Measurements from ENCODE around the gene PRR5.

The PRR5 gene

GRCh38 chr22:44759430-44760310 is 57.7 kb downstream of the PRR5 start:
- DNase-seq: no peak

DNA sequence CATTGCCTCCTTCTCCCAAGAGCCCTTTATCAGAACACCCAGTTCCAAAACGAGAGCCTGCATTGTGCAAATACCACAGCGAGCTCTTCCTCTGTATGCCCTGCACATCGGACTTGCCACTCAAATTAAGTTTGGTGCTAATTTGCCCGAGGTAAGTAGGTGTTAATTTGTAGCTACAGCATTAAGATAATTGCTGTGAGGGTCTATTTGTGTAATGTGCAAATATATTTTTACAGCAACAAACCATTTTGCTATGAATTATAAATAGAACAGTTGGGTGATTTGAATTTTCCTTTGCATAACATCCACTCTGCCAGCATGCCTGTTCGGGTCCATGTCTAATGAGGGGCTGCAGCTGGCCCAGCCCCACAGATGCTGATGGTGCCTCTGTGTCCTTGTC is 58.5 kb downstream of the PRR5 start:
- DNase-seq: no peak

DNA sequence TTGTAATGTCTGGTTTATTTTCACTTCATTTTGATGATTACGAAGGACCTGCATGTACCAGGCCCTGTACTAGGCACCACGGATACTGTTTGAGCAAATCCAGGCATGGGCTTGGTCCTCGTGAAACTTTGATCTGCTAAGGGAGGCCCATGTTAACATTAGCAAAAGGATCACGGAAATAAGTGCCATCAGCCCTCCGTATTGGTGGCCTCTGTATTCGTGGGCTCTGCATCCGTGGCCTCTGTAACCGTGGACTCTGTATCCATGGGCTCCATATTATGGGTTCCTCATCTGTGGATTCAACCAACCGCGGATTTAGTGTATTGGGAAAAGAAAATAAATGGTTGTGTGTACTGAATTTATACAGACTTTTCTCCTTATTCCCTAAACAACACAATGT is 59.0 kb downstream of the PRR5 start:
- DNase-seq: no peak

DNA sequence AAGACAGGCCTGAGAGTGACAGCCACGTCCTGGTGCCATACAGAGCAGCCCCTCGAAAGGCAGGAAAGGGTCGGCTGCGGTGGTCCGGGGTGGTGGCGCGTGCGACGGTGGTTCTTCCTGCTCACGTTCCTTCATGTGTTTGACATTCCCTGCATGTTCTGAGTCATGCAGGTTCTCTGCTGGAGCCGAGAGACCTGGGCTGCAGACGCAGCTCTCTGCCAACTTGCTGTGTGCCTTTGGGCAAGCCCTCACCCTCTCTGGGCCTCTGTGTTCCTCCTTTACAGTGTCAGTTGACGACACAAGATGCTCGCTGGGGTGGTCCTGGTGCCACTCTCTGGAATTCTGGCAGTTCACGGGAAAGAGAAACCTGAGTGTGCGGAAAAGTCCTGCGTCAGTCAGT is 62.4 kb downstream of the PRR5 start:
- no peak for DNase-seq

DNA sequence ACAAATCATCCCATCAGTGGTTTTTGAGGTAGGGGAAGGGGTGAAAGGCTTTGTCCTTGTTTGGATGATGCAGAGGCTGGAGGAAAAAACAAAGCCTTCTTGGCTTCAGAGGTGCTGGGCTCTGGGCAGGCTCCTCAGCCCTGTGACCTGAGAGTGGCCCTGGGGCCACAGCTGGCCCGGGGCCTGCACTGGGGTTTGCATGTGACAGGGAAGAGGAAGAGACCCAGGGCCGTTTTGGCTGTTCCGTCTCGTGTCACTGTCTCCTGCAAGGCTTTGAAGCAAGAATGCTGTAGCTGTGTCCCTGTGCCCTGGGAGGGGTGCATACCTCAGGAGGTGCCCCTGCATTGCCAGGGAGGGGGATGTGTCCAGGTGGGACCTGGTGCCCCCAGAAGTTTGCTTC is 63.0 kb downstream of the PRR5 start:
- DNase-seq: no peak

DNA sequence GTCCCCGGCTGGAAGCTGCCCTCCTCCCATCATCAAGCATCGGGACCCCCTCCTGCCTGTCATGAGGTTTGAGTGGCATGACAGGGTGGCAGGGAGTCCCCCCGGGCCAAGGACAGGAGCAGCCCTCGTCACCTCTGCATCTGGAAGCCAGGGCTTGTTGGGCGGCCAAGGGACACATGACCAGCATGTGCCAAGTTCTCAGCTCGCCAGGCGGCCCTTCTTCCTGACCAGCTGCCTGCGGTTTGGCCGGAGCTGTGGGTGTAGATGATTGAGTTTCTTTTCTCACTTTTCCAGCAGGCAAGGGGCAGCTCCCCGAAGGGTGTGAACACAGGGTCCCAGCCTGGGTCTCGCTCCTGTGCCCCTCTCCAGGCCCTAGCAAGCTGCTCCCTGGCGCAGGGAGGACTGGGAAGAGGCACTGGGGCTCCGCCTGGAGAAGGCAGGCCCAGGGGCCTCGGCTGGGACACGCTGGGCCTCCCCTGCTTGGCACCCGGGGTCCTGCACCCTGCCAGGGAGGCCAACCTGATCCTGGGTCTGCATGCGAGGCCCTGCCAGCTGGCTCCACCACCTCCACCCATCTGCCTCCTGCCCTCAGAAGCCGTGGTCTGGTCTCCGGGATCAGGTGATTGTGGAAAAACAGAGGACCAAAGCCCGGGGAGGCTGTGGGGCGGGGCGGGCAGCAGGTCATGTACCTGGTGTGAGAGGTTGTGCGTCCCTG is 63.7 kb downstream of the PRR5 start:
- DNase-seq: peak in 2 of 14 donors; percentile 1 to 4

- DNase-seq: no peak
Observed at GRCh38 chr22:44773082-44773481, 71.1 kb downstream of the PRR5 start.

DNA sequence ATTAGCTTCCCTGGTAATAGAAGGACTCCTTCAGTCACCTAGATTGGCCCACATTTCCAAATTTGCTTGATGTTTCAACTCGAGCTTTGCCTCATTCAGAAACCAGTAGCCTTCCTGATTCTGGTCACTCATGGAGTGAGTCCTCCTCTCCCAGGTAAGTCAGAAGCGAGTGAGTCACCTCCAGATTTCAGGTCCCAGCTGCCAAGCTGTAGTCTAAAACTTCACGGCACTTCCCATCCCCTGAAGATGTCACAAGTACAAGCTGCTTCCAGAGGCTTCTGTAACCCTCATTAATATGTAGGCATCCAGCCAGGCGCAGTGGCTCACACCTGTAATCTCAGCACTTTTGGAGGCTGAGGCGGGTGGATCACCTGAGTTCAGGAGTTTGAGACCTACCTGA is 73.9 kb downstream of the PRR5 start:
- DNase-seq: no peak

- no peak for DNase-seq
Observed at GRCh38 chr22:44776605-44777363, 74.8 kb downstream of the PRR5 start.

GRCh38 chr22:44777364-44777755 is 75.4 kb downstream of the PRR5 start:
- no peak for DNase-seq

DNA sequence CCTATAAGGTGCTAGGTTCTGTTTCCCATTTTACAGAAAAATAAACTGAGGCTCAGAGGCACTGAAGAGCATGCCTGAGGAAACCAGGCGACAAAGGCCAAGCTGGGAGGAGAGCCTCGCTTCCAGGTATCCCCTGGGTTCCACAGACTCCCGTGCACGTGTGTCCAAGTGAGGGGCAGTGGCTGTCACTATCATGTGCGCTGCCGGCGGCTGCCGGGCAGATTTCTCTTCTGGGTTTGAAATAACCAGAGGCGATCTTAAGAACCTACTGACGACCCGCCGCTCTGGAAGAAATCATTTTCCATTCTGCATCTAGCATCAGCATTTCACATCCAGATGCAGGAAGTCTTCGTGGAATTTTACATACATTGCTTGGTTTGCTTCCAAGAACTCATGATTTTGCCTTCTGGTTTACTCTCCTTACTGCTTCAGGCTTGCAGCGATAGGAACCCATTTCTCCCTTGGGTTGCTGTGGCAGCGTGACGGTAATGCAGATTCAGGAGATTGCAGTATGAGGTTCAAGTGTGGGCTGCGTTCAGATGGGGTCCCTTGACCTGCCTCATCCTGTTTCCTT is 79.0 kb downstream of the PRR5 start:
- no peak for DNase-seq

DNA sequence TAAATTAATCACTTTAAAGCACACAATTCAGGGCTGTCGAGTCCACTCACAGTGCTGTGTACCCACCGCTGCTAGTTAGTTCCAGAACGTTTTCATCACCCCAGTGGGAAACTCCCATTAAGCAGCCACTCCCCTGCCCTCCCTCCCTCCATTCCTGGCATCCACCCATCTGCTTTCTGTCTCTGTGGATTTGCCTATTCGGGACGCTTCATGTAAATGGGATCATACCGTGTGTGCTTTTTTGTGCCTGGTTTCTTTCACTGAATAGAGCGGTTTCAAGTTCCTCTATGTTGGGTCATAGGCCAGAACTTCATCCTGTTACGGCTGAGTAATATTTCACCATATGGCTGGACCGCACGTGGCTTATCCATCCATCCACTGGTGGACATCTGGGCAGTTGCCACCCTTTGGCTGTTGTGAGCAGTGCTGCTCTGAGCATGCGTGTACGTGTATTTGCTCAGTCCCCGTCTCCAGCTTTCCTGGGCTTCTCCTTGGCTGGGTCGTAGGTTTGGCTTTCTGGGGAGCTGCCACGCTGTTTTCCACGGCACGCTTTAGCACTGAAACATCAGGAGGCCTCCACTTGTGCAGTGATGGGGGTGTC is 80.5 kb downstream of the PRR5 start:
- DNase-seq: no peak

DNA sequence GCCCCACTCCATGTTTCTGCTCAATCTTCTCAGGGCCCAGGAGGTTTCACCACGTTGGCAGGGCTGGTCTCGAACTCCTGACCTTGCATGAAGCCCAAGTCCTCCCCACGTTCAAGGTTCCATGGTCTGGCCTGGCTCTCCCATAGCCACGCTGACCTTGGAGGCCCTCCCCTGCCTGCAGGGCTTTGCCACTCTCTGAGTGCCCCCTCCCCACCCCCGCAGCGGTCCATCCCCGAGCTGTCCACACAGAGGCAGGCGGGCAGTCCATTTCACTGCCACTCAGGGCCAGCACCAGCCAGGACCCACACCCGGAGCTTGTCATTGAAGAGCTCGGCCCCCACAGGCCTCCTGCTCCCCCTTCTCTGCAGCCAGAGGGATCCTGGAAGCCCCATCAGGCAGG is 81.1 kb downstream of the PRR5 start:
- DNase-seq: no peak

DNA sequence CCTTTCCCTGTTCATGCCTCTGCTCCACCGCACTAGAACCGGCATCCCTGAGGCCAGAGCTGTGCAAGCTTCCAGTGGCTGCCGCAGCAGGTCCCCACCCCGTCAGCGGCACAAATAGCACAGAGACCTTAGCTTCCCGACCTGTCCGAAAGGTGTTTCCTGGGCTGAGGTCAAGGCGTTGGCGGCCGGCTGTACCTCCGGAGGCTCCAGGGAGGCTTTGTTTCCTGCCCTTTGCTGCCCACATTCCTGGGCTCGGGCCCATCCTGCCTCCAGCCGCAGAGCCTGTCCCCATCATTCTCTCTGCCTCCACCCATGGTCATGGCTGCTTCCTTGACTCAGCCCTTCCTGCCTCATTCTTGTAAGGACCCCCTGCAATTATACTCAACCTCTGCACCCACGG is 81.6 kb downstream of the PRR5 start:
- DNase-seq: no peak

- DNase-seq: no peak
Observed at GRCh38 chr22:44786136-44786535, 84.1 kb downstream of the PRR5 start.

DNA sequence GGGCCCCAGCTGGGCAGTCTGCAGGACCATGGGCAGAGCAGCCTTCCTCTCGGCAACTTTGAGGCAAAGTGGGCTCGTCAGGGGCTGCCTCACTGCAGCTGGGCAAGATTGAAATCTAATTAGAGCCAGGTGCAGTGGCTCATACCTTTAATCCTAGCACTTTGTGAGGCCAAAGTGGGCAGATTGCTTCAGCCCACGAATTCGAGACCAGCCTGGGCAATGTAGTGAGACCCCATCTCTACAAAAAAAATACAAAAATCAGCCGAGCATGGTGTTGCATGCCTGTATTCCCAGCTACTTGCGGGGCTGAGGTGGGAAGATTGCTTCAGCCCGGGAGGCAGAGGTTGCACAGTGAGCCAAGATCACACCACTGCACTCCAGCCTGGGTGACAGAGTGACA is 84.6 kb downstream of the PRR5 start:
- no peak for DNase-seq
